Skin epidermis (tissue), 12 donors: Measurements from ENCODE around the gene NFATC2.

Source experiments
- H3K27ac ChIP-seq, 21 experiments: fragments of 200-600 bp; sonication (generic) in 11 of 21; one replicate each; pipeline ENCODE4 v1.5.0; 2020; ENCODE audit warnings: mild to moderate bottlenecking in 3 of 21, inconsistent platforms in 2 of 21, moderate library complexity in 2 of 21
- H3K4me3 ChIP-seq, 7 experiments: fragments of 200-600 bp; sonication (generic) in 2 of 7; one replicate each; pipeline ENCODE4 v1.5.0; 2020; ENCODE audit warnings: inconsistent platforms in 2 of 7, mild to moderate bottlenecking in 2 of 7, moderate library complexity in 1 of 7

NFATC2 gene

GRCh38 chr20:51542571-51543421 is at the start of gene NFATC2:
Gene NFATC2 (minus strand): TSS chr20:51542719. CDS start chr20:51542499, 220 bp downstream.
- peak within 1 kb of the TSS; percentile 51 to 96 (median 84) for H3K27ac ChIP-seq
- peak within 1 kb of the TSS; percentile 41 to 60 (median 48) for H3K4me3 ChIP-seq

DNA sequence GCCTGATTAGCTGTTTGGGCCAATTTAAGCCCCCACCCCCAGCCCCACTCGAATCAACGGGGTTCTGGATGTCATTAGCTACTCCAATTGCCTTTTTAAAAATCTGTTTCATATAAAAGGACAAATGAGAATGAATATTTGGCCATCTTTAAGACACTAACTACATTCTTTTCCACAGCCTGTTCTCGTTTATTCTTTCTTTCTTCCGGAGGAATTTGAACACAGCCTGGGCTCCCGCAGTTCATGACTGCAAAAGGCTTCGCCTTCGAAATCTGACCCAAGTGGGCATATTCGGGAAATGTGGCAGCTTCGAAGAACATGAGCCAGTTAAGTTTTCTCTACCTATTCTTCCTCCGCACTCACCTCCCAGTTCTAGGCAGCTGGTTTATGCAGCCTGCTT is 49.4 kb upstream of the NFATC2 start:
- Histone ChIP-seq H3K4me3 (no peak overlapping the region), H3K27ac (peak overlapping the region in 1 of 21 experiments; percentile 54)

- Histone ChIP-seq H3K4me3 (no peak overlapping the region), H3K27ac (no peak overlapping the region)
These were observed 46.2 kb upstream of the NFATC2 start for GRCh38 chr20:51588762-51589161.

- H3K27ac ChIP-seq: no peak overlapping the region
- H3K4me3 ChIP-seq: no peak overlapping the region
These were observed 44.6 kb upstream of the NFATC2 start for GRCh38 chr20:51587145-51587544.

GRCh38 chr20:51586005-51586440 is 43.5 kb upstream of the NFATC2 start:
- Histone ChIP-seq H3K27ac (no peak overlapping the region), H3K4me3 (no peak overlapping the region)

DNA sequence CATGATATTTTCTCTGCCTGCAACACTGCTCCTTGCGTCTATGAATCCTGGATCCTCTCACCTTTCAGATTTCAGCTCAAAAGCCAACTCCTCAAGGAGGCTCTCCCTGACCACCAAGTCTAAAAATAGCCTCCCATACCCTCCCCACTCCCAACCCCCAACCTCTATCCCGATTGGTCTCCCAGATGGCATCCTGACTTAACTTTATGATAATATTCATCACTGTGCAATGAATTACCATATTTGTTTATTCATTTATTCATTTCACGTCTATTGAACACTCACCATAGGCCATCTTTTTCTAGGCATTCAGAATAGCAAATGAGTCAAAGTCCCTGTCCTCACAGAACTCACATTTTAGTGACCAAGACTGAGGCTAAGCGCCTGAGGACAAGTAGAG is 42.6 kb upstream of the NFATC2 start:
- Histone ChIP-seq H3K4me3 (no peak overlapping the region), H3K27ac (no peak overlapping the region)

DNA sequence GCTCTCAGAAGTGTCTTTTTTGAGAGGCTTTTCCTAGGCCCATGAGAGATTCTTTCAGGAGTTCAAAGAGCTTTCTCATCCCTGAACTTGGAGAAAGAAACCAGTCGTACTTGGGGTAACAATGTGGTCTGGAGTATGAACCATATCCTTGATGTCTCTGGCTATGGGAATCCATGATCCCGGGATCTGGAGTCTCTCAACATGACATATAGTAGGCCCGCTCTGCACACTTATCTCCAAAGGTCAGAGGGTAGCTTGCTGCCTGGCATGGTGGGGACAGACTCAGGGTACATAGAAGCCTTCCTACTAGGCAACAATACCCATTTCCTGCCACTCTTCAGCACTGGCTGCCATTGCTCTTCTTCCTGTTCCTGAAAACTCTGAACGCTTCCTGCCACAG is 42.2 kb upstream of the NFATC2 start:
- H3K27ac ChIP-seq: no peak overlapping the region

DNA sequence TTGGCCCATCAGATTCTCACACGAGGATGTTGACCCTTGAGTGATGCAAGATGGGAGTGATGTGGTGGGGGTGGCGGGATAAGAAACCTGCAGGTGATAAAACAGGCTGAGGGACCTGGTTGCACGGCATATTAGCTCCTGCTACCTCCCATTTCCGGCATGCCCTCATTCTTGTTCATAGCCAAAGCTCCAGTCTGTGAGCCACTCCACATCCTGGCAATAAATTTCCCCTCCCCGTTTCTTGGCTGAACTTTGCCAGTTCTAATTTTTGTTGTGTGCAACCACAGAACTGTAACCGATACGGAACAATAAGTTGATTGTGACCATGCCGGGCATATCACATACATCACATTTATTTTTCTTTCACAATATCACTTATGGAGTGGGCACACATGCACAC is 41.6 kb upstream of the NFATC2 start:
- Histone ChIP-seq H3K4me3 (no peak overlapping the region), H3K27ac (no peak overlapping the region)

More for the DNA sequence above, 42.2 kb upstream of the NFATC2 start:
- no peak overlapping the region for H3K4me3 ChIP-seq

- H3K4me3 ChIP-seq: no peak overlapping the region
- peak overlapping the region in 1 of 21 experiments; percentile 23 for H3K27ac ChIP-seq
These were observed 41.0 kb upstream of the NFATC2 start for GRCh38 chr20:51583499-51583898.

- Histone ChIP-seq H3K27ac (peak overlapping the region in 1 of 21 experiments; percentile 23), H3K4me3 (no peak overlapping the region)
These were observed 40.6 kb upstream of the NFATC2 start for GRCh38 chr20:51583073-51583472.

- H3K4me3 ChIP-seq: no peak overlapping the region
These were observed 39.1 kb upstream of the NFATC2 start for GRCh38 chr20:51581571-51581970.

GRCh38 chr20:51579137-51579536 is 36.6 kb upstream of the NFATC2 start:
- peak overlapping the region in 1 of 21 experiments; percentile 34 for H3K27ac ChIP-seq
- no peak overlapping the region for H3K4me3 ChIP-seq

More at GRCh38 chr20:51581571-51581970, 39.1 kb upstream of the NFATC2 start:
- no peak overlapping the region for H3K27ac ChIP-seq

GRCh38 chr20:51578145-51578459 is 35.6 kb upstream of the NFATC2 start:
- Histone ChIP-seq H3K27ac (no peak overlapping the region), H3K4me3 (no peak overlapping the region)

GRCh38 chr20:51577432-51578144 is 35.1 kb upstream of the NFATC2 start:
- H3K4me3 ChIP-seq: no peak overlapping the region
- H3K27ac ChIP-seq: no peak overlapping the region

DNA sequence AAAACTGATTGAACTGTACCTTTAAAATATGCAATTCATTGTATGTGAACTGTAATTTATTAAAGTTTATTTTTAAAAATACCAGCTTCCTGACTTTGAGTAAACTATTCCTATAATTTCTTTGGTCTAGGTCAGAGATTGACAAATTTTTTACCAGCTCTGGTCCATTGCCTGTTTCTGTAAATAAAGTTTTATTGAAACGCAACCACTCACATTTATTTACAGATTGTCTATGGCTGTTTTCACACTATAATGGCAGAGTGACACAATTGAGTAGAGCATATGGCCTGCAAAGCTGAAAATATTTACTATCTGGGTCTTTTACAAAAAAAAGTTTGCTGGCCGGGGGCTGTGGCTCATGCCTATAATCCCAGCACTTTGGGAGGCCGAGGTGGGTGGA is 33.0 kb upstream of the NFATC2 start:
- no peak overlapping the region for H3K27ac ChIP-seq
- H3K4me3 ChIP-seq: no peak overlapping the region

DNA sequence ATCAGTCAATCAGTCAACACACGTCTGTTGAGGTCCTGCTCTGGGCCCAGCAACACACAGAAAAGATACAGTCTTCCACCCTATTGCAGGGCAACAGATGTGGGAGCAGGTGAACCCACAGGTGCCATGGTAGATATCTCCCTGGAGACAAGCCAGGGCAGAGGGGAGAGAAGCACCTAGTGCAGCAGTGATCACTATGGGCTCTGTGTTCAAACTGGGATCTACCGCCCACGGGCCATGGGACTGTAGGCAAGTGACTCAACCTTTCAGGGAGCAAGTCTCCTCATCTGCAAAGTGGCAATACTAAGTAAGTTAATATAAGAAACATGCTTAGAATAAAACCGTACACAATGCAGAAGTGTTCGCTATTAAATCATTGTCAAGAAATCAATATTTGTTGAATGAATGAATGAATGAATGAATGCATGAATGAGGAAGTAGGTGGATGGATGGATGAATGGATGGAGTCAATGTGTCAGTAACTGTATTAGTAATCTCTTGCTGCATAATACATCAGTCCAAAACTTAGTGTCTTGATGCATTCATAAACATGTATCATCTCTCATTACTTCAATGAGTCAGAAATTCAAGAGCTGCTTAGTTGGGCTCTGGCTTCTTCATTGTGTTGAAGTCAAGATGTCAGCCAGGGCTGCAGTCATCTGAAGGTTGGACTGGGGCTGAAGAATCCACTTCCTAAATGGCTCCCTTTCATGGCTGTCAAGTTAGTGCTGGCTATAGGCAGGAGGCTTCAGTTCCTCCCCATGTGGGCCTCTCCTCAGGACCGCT is 31.9 kb upstream of the NFATC2 start:
- Histone ChIP-seq H3K4me3 (no peak overlapping the region), H3K27ac (peak overlapping the region in 1 of 21 experiments; percentile 0)

DNA sequence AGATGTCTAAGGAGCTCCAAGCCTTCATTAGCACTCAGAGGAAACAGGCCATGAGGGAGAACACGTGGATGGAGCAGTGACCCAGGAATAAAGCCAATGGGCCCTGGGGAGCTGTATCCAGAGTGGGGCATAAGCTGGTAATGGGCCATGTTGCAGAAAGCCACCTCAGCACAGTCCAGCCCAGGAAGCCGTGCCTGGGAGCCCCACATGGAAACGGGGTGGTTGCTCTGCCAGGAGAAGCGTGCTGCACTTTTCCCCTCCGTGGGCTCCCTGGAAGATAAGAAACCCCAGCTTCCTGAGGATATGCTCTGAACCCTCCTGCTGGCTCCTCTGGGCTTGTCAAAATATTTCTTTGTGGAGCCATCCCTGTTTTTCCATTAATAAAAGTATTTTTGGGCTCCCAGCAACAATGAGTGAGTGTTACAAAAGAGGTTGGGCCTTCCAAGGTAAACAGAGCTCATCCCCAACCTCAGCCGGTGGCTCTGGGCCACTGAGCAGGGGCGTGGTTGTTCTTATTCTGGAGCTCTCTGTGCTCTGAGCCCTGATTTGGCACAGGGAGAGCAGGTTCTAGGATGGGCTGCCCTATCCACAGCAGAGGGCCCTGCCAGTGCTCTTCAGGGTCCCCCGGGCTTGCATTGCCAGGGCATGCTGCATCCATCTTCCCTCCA is 31.2 kb upstream of the NFATC2 start:
- H3K27ac ChIP-seq: peak overlapping the region in 2 of 21 experiments; percentile 0 to 19

GRCh38 chr20:51571460-51571794 is 28.9 kb upstream of the NFATC2 start:
- Histone ChIP-seq H3K4me3 (no peak overlapping the region), H3K27ac (no peak overlapping the region)

More for the DNA sequence above, 31.2 kb upstream of the NFATC2 start:
- H3K4me3 ChIP-seq: no peak overlapping the region

- Histone ChIP-seq H3K27ac (peak overlapping the region in 8 of 21 experiments; percentile 0 to 75 (median 30)), H3K4me3 (no peak overlapping the region)
These were observed 28.4 kb upstream of the NFATC2 start for GRCh38 chr20:51570739-51571459.
